IMR-90 (cell line): ENCODE data around the gene DEAF1. TPM values are rescaled to one million over a fixed set of nuclear protein-coding genes. Genes with fewer than 3 reads are reported as not detected.

Experiments used
- ATAC-seq: fragments of 200-7000 bp; cut with Tn5 transposase; 2 replicates; pipeline ENCODE4 v1.9.1; 2020; ENCODE audit warnings: low read depth, mild to moderate bottlenecking, moderate library complexity
- BruUV-seq: library from RNA; stranded (reverse); fragments of 400-500 nt; replicated peaks from 2 replicates; lab custom pipeline; 2021; lab: Mats Ljungman, UMichigan
- CTCF ChIA-PET: fragments of 300-600 bp; formaldehyde crosslinking; extraction: SDS; loops from one replicate; lab custom pipeline; 2021; ENCODE audit warnings: antibody characterized with exemption; lab: Yijun Ruan, JAX
- POLR2A ChIA-PET: fragments of 300-600 bp; sonication (Branson Sonifier 250); formaldehyde crosslinking; loops from one replicate; lab custom pipeline; 2022; ENCODE audit warnings: antibody characterized with exemption; ENCODE audit not compliant: unreplicated experiment; lab: Charles Lee
- DNase-seq: peaks from one replicate; pipeline ENCODE4 v3.0.0; 2013
- H2AFZ ChIP-seq: replicated peaks from 2 replicates; pipeline ENCODE3; 2013; ENCODE audit warnings: low read length, mild to moderate bottlenecking; ENCODE audit not compliant: poor library complexity
- H2AK5ac ChIP-seq: 2 replicates; pipeline ENCODE4 v1.6.1; 2013; ENCODE audit warnings: low read depth, low read length, inconsistent platforms
- H2AK9ac ChIP-seq: replicated peaks from 2 replicates; pipeline ENCODE3; 2013; ENCODE audit warnings: mild to moderate bottlenecking, low read depth, low read length, moderate library complexity; ENCODE audit not compliant: poor library complexity
- H2BK120ac ChIP-seq: 2 replicates; pipeline ENCODE4 v1.6.1; 2013; ENCODE audit warnings: low read depth, low read length, inconsistent platforms
- H2BK15ac ChIP-seq: 3 replicates; pipeline ENCODE4 v1.6.1; 2013; ENCODE audit warnings: low read depth, low read length, inconsistent platforms
- H2BK20ac ChIP-seq: 2 replicates; pipeline ENCODE4 v1.6.1; 2013; ENCODE audit warnings: low read depth, mild to moderate bottlenecking, inconsistent platforms, low read length, moderate library complexity
- H2BK5ac ChIP-seq: 2 replicates; pipeline ENCODE4 v1.6.1; 2013; ENCODE audit warnings: mild to moderate bottlenecking, low read depth, low read length, inconsistent platforms; ENCODE audit not compliant: poor library complexity, severe bottlenecking
- H3K14ac ChIP-seq: replicated peaks from 2 replicates; pipeline ENCODE4 v1.6.1; 2013; ENCODE audit warnings: low read depth, low read length, inconsistent platforms
- H3K18ac ChIP-seq: 2 replicates; pipeline ENCODE4 v1.6.1; 2013; ENCODE audit warnings: low read depth, low read length, control low read depth
- H3K23ac ChIP-seq: 2 replicates; pipeline ENCODE4 v1.6.1; 2013; ENCODE audit warnings: low read depth, low read length, inconsistent platforms
- H3K27ac ChIP-seq: 2 replicates; pipeline ENCODE4 v1.5.1; 2013; ENCODE audit warnings: mild to moderate bottlenecking, control low read depth, low read length; ENCODE audit not compliant: insufficient read depth
- H3K27me3 ChIP-seq: 2 replicates; pipeline ENCODE4 v1.6.1; 2013; ENCODE audit warnings: low read length; ENCODE audit not compliant: control insufficient read depth, insufficient read depth
- H3K36me3 ChIP-seq: 2 replicates; pipeline ENCODE4 v1.6.1; 2013; ENCODE audit warnings: low read length, mixed read lengths; ENCODE audit not compliant: control insufficient read depth, insufficient read depth
- H3K4ac ChIP-seq: 2 replicates; pipeline ENCODE4 v1.6.1; 2013; ENCODE audit warnings: low read depth, low read length, inconsistent platforms
- H3K4me1 ChIP-seq: 2 replicates; pipeline ENCODE4 v1.6.1; 2013; ENCODE audit warnings: low read length, mixed read lengths; ENCODE audit not compliant: control insufficient read depth, insufficient read depth
- H3K4me2 ChIP-seq: 2 replicates; pipeline ENCODE4 v1.6.1; 2013; ENCODE audit warnings: low read depth, mild to moderate bottlenecking, control low read depth, low read length, moderate library complexity
- H3K4me3 ChIP-seq: 2 replicates; pipeline ENCODE4 v1.5.1; 2013; ENCODE audit warnings: low read depth, mild to moderate bottlenecking, control low read depth, low read length, moderate library complexity; ENCODE audit not compliant: insufficient read depth
- H3K56ac ChIP-seq: 2 replicates; pipeline ENCODE4 v1.6.1; 2013; ENCODE audit warnings: low read length, inconsistent platforms; ENCODE audit not compliant: insufficient read depth; ENCODE audit errors: extremely low read depth
- H3K79me1 ChIP-seq, 2 experiments: 2 replicates each; pipeline ENCODE4 v1.6.1; 2013; ENCODE audit warnings: low read length in 2 of 2, inconsistent platforms in 1 of 2, low read depth in 1 of 2
- H3K9ac ChIP-seq: 2 replicates; pipeline ENCODE4 v1.6.1; 2013; ENCODE audit warnings: low read depth, low read length, control low read depth
- H3K9me1 ChIP-seq: 2 replicates; pipeline ENCODE4 v1.6.1; 2013; ENCODE audit warnings: low read length, inconsistent platforms; ENCODE audit not compliant: insufficient read depth
- H3K9me3 ChIP-seq: 2 replicates; pipeline ENCODE4 v1.6.1; 2013; ENCODE audit warnings: low read length; ENCODE audit not compliant: control insufficient read depth, insufficient read depth
- H4K20me1 ChIP-seq: 2 replicates; pipeline ENCODE4 v1.6.1; 2013; ENCODE audit warnings: low read length, inconsistent platforms; ENCODE audit not compliant: insufficient read depth
- H4K5ac ChIP-seq: 2 replicates; pipeline ENCODE4 v1.6.1; 2013; ENCODE audit warnings: mild to moderate bottlenecking, low read depth, low read length, control low read depth
- H4K8ac ChIP-seq, 2 experiments: 2 replicates each; pipeline ENCODE4 v1.6.1; 2013; ENCODE audit warnings: low read depth in 2 of 2, low read length in 2 of 2, control low read depth in 1 of 2, inconsistent platforms in 1 of 2
- H4K91ac ChIP-seq: 2 replicates; pipeline ENCODE4 v1.6.1; 2013; ENCODE audit warnings: low read depth, low read length, inconsistent platforms; ENCODE audit not compliant: insufficient read depth
- BHLHE40 ChIP-seq: fragments of 150-350 bp; IDR thresholded peaks from 2 replicates; pipeline ENCODE4 v1.6.1; 2016; ENCODE audit warnings: mild to moderate bottlenecking, low read depth, low read length
- CEBPB ChIP-seq: IDR thresholded peaks from 2 replicates; pipeline ENCODE4 v1.6.1; 2012; ENCODE audit warnings: low read depth, low read length, improper control_type of control experiment
- CTCF ChIP-seq: conservative IDR thresholded peaks from 2 replicates; pipeline ENCODE4 v1.5.1; 2012; ENCODE audit warnings: mild to moderate bottlenecking, low read depth, low read length, improper control_type of control experiment
- ELK1 ChIP-seq: fragments of 150-350 bp; IDR thresholded peaks from 2 replicates; pipeline ENCODE4 v1.6.1; 2016; ENCODE audit warnings: low read depth, mild to moderate bottlenecking, low read length, moderate library complexity, borderline replicate concordance
- MAFK ChIP-seq: IDR thresholded peaks from 2 replicates; pipeline ENCODE4 v1.6.1; 2012; ENCODE audit warnings: low read depth, low read length, improper control_type of control experiment
- MAZ ChIP-seq: IDR thresholded peaks from 2 replicates; pipeline ENCODE4 v1.6.1; 2012; ENCODE audit warnings: low read depth, mild to moderate bottlenecking, low read length, improper control_type of control experiment, moderate library complexity, borderline replicate concordance
- MXI1 ChIP-seq: IDR thresholded peaks from 2 replicates; pipeline ENCODE4 v1.6.1; 2012; ENCODE audit warnings: low read depth, mild to moderate bottlenecking, low read length, moderate library complexity, borderline replicate concordance
- NFE2L2 ChIP-seq: fragments of 150-350 bp; IDR thresholded peaks from 2 replicates; pipeline ENCODE4 v1.6.1; 2016; ENCODE audit warnings: low read depth, mild to moderate bottlenecking, low read length
- POLR2A ChIP-seq: IDR thresholded peaks from 2 replicates; pipeline ENCODE4 v1.6.1; 2012; ENCODE audit warnings: mild to moderate bottlenecking, low read depth, low read length
- RAD21 ChIP-seq: IDR thresholded peaks from 2 replicates; pipeline ENCODE4 v1.6.1; 2012; ENCODE audit warnings: low read length, improper control_type of control experiment
- RCOR1 ChIP-seq: IDR thresholded peaks from 2 replicates; pipeline ENCODE4 v1.6.1; 2012; ENCODE audit warnings: mild to moderate bottlenecking, low read length, improper control_type of control experiment; ENCODE audit not compliant: insufficient replicate concordance
- RFX5 ChIP-seq: IDR thresholded peaks from 2 replicates; pipeline ENCODE4 v1.8.0; 2012; ENCODE audit warnings: low read depth, mild to moderate bottlenecking, low read length, moderate library complexity
- SMC3 ChIP-seq: fragments of 150-350 bp; IDR thresholded peaks from 2 replicates; pipeline ENCODE4 v1.6.1; 2016; ENCODE audit warnings: low read depth, mild to moderate bottlenecking, antibody characterized with exemption, low read length, moderate library complexity
- WGBS, 2 experiments: methylation state at CpG; one replicate each; pipeline versions ENCODE4 v1.1.5 to v1.1.7; 2013; ENCODE audit warnings: missing lambda C conversion rate in 2 of 2; ENCODE audit not compliant: insufficient read length in 1 of 2; ENCODE audit errors: extremely low coverage in 2 of 2; 5-methylcytosine and 5-hydroxymethylcytosine counted together
- dilution Hi-C: fragments of 300-500 bp; cut with HindIII; formaldehyde crosslinking; loops from one replicate; pipeline ENCODE4 v1.14.3; 2018; ENCODE audit warnings: low sequenced_read_pairs; ENCODE audit not compliant: unreplicated experiment
- in situ Hi-C: fragments of 300-500 bp; cut with MboI; formaldehyde crosslinking; loops from 3 replicates; pipeline ENCODE4 v1.14.3; 2019; ENCODE audit warnings: low sequenced_read_pairs, inconsistent platforms, mixed read lengths
- intact Hi-C: fragments of 100-400 bp; cut with micrococcal nuclease; formaldehyde crosslinking; loops from 2 replicates; pipeline ENCODE4 v1.10.0; 2022
- polyA plus RNA-seq, 3 experiments: library from polyadenylated mRNA; depleted of rRNA; stranded (reverse); fragments of >200 nt; gene quantifications; 2 replicates each; pipeline ENCODE4 v1.2.3, GENCODE V29; 2012; ENCODE audit warnings: low replicate concordance in 1 of 3
- total RNA-seq: library from RNA; depleted of rRNA; stranded (reverse); fragments of >200 nt; gene quantifications from 2 replicates; pipeline ENCODE4 v1.2.3, GENCODE V29; 2012

Gene DEAF1
- total and polyA plus RNA-seq, 2 of the 4 experiments (the other 2 are of a cell fraction) = 22.9 to 31.6 TPM

- CTCF ChIA-PET = no interaction called here
- no peak for TF ChIP-seq BHLHE40
- no peak for TF ChIP-seq NFE2L2
- TF ChIP-seq RAD21 = no peak
- TF ChIP-seq ELK1 = no peak
- no peak for TF ChIP-seq SMC3
- no peak for TF ChIP-seq RFX5
- TF ChIP-seq CTCF = no peak
- TF ChIP-seq CEBPB = no peak
- no peak for TF ChIP-seq MAZ
- no peak for TF ChIP-seq MXI1
- TF ChIP-seq MAFK = no peak
- TF ChIP-seq RCOR1 = no peak
- TF ChIP-seq POLR2A = no peak
- H3K4me3 ChIP-seq = no peak overlapping the region
- H4K8ac ChIP-seq = no peak overlapping the region
- H3K27ac ChIP-seq = no peak overlapping the region
- H3K79me1 ChIP-seq = peaks cover 2 to 32% of the 10 kb centered on the region in 2 experiments; a peak in 3 of 4 replicates
- H2BK120ac ChIP-seq = no peak overlapping the region
- H2BK5ac ChIP-seq = no peak overlapping the region
- H4K20me1 ChIP-seq = peaks cover 25% of the 10 kb centered on the region
- H2BK20ac ChIP-seq = no peak overlapping the region
- 0 out of 2 replicates have a peak, but pooled peaks cover 3% of the 10 kb centered on the region for H3K9me1 ChIP-seq
- in situ Hi-C loops (no loop called here), dilution Hi-C loops (no loop called here), intact Hi-C loops (no loop called here)
- POLR2A ChIA-PET = no interaction called here
- H3K56ac ChIP-seq = no peak overlapping the region
- H3K4me2 ChIP-seq = no peak overlapping the region
- H3K18ac ChIP-seq = no peak overlapping the region
- WGBS, 2 experiments = 93% methylated on average over 36 of the region's 57 CpGs; no CpG with 5 or more reads in 1 of the 2 experiments
- no peak overlapping the region for H4K91ac ChIP-seq
- H2BK15ac ChIP-seq = no peak overlapping the region
- no peak overlapping the region for H3K14ac ChIP-seq
- no peak overlapping the region for H2AFZ ChIP-seq
- H3K36me3 ChIP-seq = peaks cover 18% of the 10 kb centered on the region
- H3K27me3 ChIP-seq = no peaks in the 10 kb centered on the region
- no peak overlapping the region for H4K5ac ChIP-seq
- peaks cover 4% of the 10 kb centered on the region; the same call in 1 of the 2 replicates for H3K4me1 ChIP-seq
- no peak overlapping the region for H3K23ac ChIP-seq
- H3K9me3 ChIP-seq = no peaks in the 10 kb centered on the region
- H3K9ac ChIP-seq = no peak overlapping the region
- no peak overlapping the region for H3K4ac ChIP-seq
- ATAC-seq = no peak
- no peak overlapping the region for H2AK5ac ChIP-seq
- BruUV-seq = no TSS peak
- DNase-seq = no peak
- no peak overlapping the region for H2AK9ac ChIP-seq
These were observed 77.7 kb downstream of the DEAF1 start for GRCh38 chr11:617199-617911.
